DOHH2 (cell line): ENCODE results near the gene RTP3.

Experiments used
- H3F3A ChIP-seq: fragments of 200-600 bp; sonication (generic), shearing (Covaris generic); 2 replicates; pipeline ENCODE4 v1.6.0; 2016; ENCODE audit warnings: antibody characterized with exemption, mild to moderate bottlenecking; ENCODE audit not compliant: control insufficient read depth, insufficient read depth
- H3K27ac ChIP-seq: fragments of 200-600 bp; sonication (generic); 2 replicates; pipeline ENCODE4 v1.5.1; 2014; ENCODE audit warnings: low read depth, mild to moderate bottlenecking, low read length, moderate library complexity
- H3K27me3 ChIP-seq: fragments of 200-600 bp; sonication (generic); 2 replicates; pipeline ENCODE4 v1.6.1; 2014; ENCODE audit warnings: mild to moderate bottlenecking, low read length, mixed read lengths; ENCODE audit not compliant: control insufficient read depth
- H3K36me3 ChIP-seq: fragments of 200-600 bp; sonication (generic); 2 replicates; pipeline ENCODE4 v1.6.1; 2014; ENCODE audit warnings: mild to moderate bottlenecking, low read length, moderate library complexity, mixed read lengths; ENCODE audit not compliant: control insufficient read depth
- H3K4me1 ChIP-seq: fragments of 200-600 bp; sonication (generic); 2 replicates; pipeline ENCODE4 v1.6.1; 2014; ENCODE audit warnings: mild to moderate bottlenecking, low read length, mixed read lengths; ENCODE audit not compliant: control insufficient read depth
- H3K4me2 ChIP-seq: fragments of 200-600 bp; sonication (generic); 2 replicates; pipeline ENCODE4 v1.6.0; 2014; ENCODE audit warnings: mild to moderate bottlenecking, low read length, moderate library complexity
- H3K4me3 ChIP-seq: fragments of 200-600 bp; sonication (generic); 2 replicates; pipeline ENCODE4 v1.5.1; 2014; ENCODE audit warnings: mild to moderate bottlenecking, low read length, mixed read lengths
- H3K79me2 ChIP-seq: fragments of 200-600 bp; sonication (generic); 2 replicates; pipeline ENCODE4 v1.6.1; 2014; ENCODE audit warnings: mild to moderate bottlenecking, low read length, mixed read lengths; ENCODE audit not compliant: control insufficient read depth
- H3K9me2 ChIP-seq: fragments of 200-600 bp; sonication (generic); replicated peaks from 2 replicates; pipeline ENCODE4 v1.6.1; 2014; ENCODE audit warnings: mild to moderate bottlenecking, low read length, mixed read lengths; ENCODE audit not compliant: control insufficient read depth
- H3K9me3 ChIP-seq: fragments of 200-600 bp; sonication (generic); 2 replicates; pipeline ENCODE4 v1.6.1; 2014; ENCODE audit warnings: antibody characterized with exemption, low read length, mixed read lengths; ENCODE audit not compliant: control insufficient read depth, insufficient read depth
- H4K20me1 ChIP-seq: fragments of 200-600 bp; sonication (generic); 2 replicates; pipeline ENCODE4 v1.6.0; 2014; ENCODE audit warnings: low read depth, mild to moderate bottlenecking, antibody characterized with exemption, low read length, moderate library complexity; ENCODE audit not compliant: control insufficient read depth, insufficient read depth
- CTCF ChIP-seq: fragments of 200-600 bp; sonication (generic); IDR thresholded peaks from one replicate; pipeline ENCODE4 v1.5.1; 2014; ENCODE audit warnings: antibody characterized with exemption, mild to moderate bottlenecking, low read depth, low read length; ENCODE audit not compliant: poor library complexity, severe bottlenecking
- EZH2phosphoT487 ChIP-seq: fragments of 200-600 bp; sonication (generic); IDR thresholded peaks from 2 replicates; pipeline ENCODE4 v1.6.1; 2017; ENCODE audit warnings: borderline replicate concordance, mild to moderate bottlenecking, antibody characterized with exemption, low read length, moderate library complexity, mixed read lengths

The RTP3 gene

GRCh38 chr3:46453526-46454208, 44.1 kb upstream of the RTP3 start:
- no peak for TF ChIP-seq CTCF
- no peak for TF ChIP-seq EZH2phosphoT487
- Histone ChIP-seq H3K9me3 (no peaks in the 10 kb centered on the region), H3K27ac (no peak overlapping the region), H3K4me3 (no peak overlapping the region), H3K36me3 (no peaks in the 10 kb centered on the region), H3K9me2 (no peaks in the 10 kb centered on the region), H3F3A (no peaks in the 10 kb centered on the region), H3K79me2 (no peaks in the 10 kb centered on the region), H3K27me3 (peaks cover 11% of the 10 kb centered on the region; the same call in 1 of the 2 replicates), H3K4me2 (no peak overlapping the region), H4K20me1 (no peaks in the 10 kb centered on the region), H3K4me1 (no peaks in the 10 kb centered on the region)

GRCh38 chr3:46454209-46454595, 43.6 kb upstream of the RTP3 start:
- H3K27ac ChIP-seq, result no peak overlapping the region
- H3K27me3 ChIP-seq, result peaks cover 11% of the 10 kb centered on the region; the same call in 1 of the 2 replicates
- no peaks in the 10 kb centered on the region for H3K9me2 ChIP-seq
- no peaks in the 10 kb centered on the region for H3F3A ChIP-seq
- no peak overlapping the region for H3K4me3 ChIP-seq
- no peak for TF ChIP-seq EZH2phosphoT487
- TF ChIP-seq CTCF, result no peak
- H3K4me2 ChIP-seq, result no peak overlapping the region
- H3K9me3 ChIP-seq, result no peaks in the 10 kb centered on the region
- no peaks in the 10 kb centered on the region for H3K79me2 ChIP-seq
- no peaks in the 10 kb centered on the region for H3K4me1 ChIP-seq
- H3K36me3 ChIP-seq, result no peaks in the 10 kb centered on the region
- H4K20me1 ChIP-seq, result no peaks in the 10 kb centered on the region

- Histone ChIP-seq H3K4me2 (no peak overlapping the region), H3K9me3 (no peaks in the 10 kb centered on the region), H3K79me2 (no peaks in the 10 kb centered on the region), H3K4me3 (no peak overlapping the region), H3K36me3 (no peaks in the 10 kb centered on the region), H4K20me1 (no peaks in the 10 kb centered on the region), H3K27me3 (peaks cover 11% of the 10 kb centered on the region; the same call in 1 of the 2 replicates), H3K4me1 (no peaks in the 10 kb centered on the region), H3K9me2 (no peaks in the 10 kb centered on the region), H3F3A (no peaks in the 10 kb centered on the region), H3K27ac (no peak overlapping the region)
- no peak for TF ChIP-seq EZH2phosphoT487
- no peak for TF ChIP-seq CTCF
These were observed 43.2 kb upstream of the RTP3 start for GRCh38 chr3:46454606-46455005.
